ENCODE measurements around the gene GGT5.

The GGT5 gene

DNA sequence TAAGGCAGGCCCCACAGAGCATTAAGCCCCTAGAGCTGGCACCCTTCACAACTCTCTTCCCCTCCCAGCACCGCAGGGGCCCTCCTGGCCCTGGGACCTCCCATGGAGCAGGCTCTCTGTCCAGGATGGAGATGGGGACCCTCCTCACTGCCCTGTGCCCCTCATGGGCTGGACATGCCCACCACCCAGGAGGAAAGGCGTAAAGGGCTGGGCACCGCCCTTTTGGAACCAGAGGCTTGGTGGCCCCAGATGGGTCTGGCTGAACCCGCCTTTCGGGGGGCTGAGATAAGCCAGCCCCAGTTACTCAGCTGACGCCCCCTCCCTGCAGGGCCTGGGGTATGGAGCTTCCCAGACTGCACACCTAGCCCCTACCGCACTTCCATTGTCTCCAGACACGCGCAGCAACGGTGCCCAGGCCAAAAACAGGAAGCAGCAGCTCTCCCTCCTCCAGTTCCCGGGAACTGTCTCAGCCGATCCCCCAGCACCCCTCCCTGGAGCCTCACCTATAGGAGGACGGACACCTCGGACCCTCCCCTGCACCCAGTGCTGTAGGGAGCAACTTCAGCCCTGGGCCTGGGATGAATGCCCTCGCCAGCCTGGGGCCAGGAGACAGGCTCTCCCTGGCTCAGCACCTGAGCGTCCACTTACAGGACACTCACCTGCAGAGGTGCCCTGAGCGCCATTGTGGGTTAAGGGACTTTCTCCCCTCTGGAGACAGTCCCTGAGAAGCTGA is 65.2 kb downstream of the GGT5 start:
- no peak overlapping the region for H3K27ac ChIP-seq (ENCODE audit: low read depth, low read length)
- H3K4me3 ChIP-seq (ENCODE audit: low read depth, low read length), result no peak overlapping the region
- H3K9ac ChIP-seq (ENCODE audit: low read depth, low read length), result no peak overlapping the region
- H3K27me3 ChIP-seq (ENCODE audit: control insufficient read depth, insufficient read depth, low read length), result no peaks in the 10 kb centered on the region
- 0 out of 2 replicates have a peak, but pooled peaks cover 7% of the 10 kb centered on the region for H3K4me1 ChIP-seq (ENCODE audit: control insufficient read depth, insufficient read depth, low read length)
- H3K9me3 ChIP-seq (ENCODE audit: control insufficient read depth, insufficient read depth, low read length), result no peaks in the 10 kb centered on the region
- H3K36me3 ChIP-seq (ENCODE audit: control insufficient read depth, insufficient read depth, low read length), result peaks cover 5% of the 10 kb centered on the region; the same call in 1 of the 2 replicates

DNA sequence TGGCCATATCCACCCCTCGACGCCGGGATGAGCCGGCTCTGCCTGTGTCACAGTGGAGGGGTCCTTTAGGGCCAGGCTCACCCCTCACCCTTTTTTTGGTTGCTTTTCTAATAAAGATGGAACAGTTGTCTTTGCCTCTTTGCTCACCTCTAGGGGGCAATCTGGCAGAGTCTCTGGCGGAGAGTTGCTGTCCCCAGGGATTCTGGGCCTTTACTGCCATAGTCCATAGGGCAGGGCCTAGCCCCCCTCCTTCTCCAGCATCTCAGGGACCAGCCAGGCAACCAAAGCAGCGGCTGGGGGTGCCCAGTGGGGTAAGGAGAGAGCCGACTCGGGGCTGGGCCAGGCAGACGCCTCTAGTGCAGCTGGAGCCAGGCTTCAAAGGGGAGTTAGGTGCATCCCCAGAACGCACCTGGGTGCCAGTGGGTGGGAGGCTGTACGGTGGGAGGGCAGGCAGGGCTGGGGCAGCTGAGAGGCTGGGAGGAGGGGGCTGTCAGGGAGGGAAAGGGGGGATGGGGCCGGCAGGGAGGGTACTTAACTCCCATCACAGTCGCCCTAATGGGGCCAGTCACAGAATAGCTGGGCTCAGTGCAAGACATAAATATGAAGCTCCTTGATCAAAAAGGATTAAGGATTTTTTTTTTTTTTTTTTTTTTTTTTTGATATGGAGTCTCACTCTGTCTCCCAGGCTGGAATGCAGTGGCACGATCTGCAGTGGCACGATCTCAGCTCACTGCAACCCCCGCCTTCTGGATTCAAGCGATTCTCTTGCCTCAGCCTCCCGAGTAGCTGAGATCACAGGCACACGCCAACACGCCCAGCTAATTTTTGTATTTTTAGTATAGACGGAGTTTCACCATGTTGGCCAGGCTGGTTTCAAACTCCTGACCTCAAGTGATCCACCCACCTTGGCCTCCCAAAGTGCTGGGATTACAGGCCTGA is 66.1 kb downstream of the GGT5 start:
- Histone ChIP-seq H3K4me1 (ENCODE audit: control insufficient read depth, insufficient read depth, low read length) (0 out of 2 replicates have a peak, but pooled peaks cover 7% of the 10 kb centered on the region), H3K9me3 (ENCODE audit: control insufficient read depth, insufficient read depth, low read length) (no peaks in the 10 kb centered on the region), H3K36me3 (ENCODE audit: control insufficient read depth, insufficient read depth, low read length) (peaks cover 8% of the 10 kb centered on the region; the same call in 1 of the 2 replicates), H3K27ac (ENCODE audit: low read depth, low read length) (no peak overlapping the region), H3K9ac (ENCODE audit: low read depth, low read length) (no peak overlapping the region), H3K4me3 (ENCODE audit: low read depth, low read length) (no peak overlapping the region), H3K27me3 (ENCODE audit: control insufficient read depth, insufficient read depth, low read length) (no peaks in the 10 kb centered on the region)

DNA sequence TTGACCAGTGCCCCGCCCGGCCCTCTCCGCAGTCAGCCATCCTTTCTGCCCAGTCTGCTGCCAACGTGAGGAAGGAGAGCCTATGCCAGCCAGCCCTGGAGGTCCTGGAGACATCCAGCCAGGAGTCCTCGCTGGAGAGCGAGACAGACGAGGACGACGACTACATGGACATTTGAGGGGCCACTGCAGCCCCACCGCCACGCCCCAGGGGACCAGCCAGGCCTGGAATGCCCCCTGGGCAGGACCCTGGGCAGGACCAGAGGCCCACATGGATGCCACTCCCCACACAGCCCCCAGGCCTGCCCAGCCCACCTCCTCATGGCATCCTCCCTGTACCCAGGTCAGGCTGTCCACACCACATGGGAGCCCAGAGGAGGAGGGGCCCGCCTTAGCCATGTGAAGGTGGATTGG is 66.9 kb downstream of the GGT5 start:
- no peaks in the 10 kb centered on the region for H3K27me3 ChIP-seq (ENCODE audit: control insufficient read depth, insufficient read depth, low read length)
- H3K4me1 ChIP-seq (ENCODE audit: control insufficient read depth, insufficient read depth, low read length), result 0 out of 2 replicates have a peak, but pooled peaks cover 7% of the 10 kb centered on the region
- no peak overlapping the region for H3K27ac ChIP-seq (ENCODE audit: low read depth, low read length)
- H3K9me3 ChIP-seq (ENCODE audit: control insufficient read depth, insufficient read depth, low read length), result no peaks in the 10 kb centered on the region
- no peak overlapping the region for H3K9ac ChIP-seq (ENCODE audit: low read depth, low read length)
- H3K36me3 ChIP-seq (ENCODE audit: control insufficient read depth, insufficient read depth, low read length), result peaks cover 11% of the 10 kb centered on the region
- no peak overlapping the region for H3K4me3 ChIP-seq (ENCODE audit: low read depth, low read length)

DNA sequence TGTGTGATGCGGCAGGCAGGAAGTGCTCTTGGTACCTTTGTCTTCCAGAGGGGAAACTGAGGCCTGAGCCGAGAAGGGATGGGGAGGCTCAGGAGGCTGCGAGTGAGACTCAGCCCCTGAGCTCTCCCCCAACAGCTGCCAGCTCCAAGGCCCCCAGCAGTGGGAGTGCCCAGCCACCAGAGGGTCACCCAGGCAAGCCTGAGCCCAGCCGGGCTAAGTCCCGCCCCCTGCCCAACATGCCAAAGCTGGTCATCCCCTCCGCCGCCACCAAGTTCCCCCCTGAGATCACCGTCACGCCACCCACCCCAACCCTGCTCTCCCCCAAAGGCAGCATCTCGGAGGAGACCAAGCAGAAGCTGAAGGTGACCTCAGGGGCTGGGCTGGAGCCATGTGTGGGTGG is 67.4 kb downstream of the GGT5 start:
- no peaks in the 10 kb centered on the region for H3K27me3 ChIP-seq (ENCODE audit: control insufficient read depth, insufficient read depth, low read length)
- H3K9me3 ChIP-seq (ENCODE audit: control insufficient read depth, insufficient read depth, low read length), result no peaks in the 10 kb centered on the region
- no peak overlapping the region for H3K4me3 ChIP-seq (ENCODE audit: low read depth, low read length)
- no peak overlapping the region for H3K9ac ChIP-seq (ENCODE audit: low read depth, low read length)
- H3K4me1 ChIP-seq (ENCODE audit: control insufficient read depth, insufficient read depth, low read length), result 0 out of 2 replicates have a peak, but pooled peaks cover 7% of the 10 kb centered on the region
- H3K27ac ChIP-seq (ENCODE audit: low read depth, low read length), result no peak overlapping the region
- H3K36me3 ChIP-seq (ENCODE audit: control insufficient read depth, insufficient read depth, low read length), result peaks cover 17% of the 10 kb centered on the region

DNA sequence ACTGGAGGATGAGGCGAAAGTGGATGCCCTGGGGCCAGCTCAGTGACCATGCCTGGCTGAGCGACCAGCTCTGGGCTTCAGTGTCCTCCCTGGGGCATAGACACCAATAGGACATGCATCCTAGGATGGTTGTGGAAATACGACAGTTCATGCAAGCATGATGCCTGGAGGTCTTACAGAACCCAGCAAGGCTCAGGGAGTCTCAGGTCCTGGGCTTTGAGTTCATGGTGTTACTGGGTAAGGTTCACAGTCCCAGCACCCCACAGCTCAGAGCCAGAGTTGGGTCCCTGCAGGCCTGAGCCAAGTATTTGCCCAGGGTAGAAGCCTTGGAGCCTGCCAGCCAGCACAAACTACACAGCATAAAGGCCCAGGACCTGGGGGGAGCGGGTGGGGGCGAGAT is 67.8 kb downstream of the GGT5 start:
- Histone ChIP-seq H3K9ac (ENCODE audit: low read depth, low read length) (no peak overlapping the region), H3K27me3 (ENCODE audit: control insufficient read depth, insufficient read depth, low read length) (no peaks in the 10 kb centered on the region), H3K36me3 (ENCODE audit: control insufficient read depth, insufficient read depth, low read length) (peaks cover 21% of the 10 kb centered on the region), H3K4me1 (ENCODE audit: control insufficient read depth, insufficient read depth, low read length) (0 out of 2 replicates have a peak, but pooled peaks cover 7% of the 10 kb centered on the region), H3K4me3 (ENCODE audit: low read depth, low read length) (no peak overlapping the region), H3K9me3 (ENCODE audit: control insufficient read depth, insufficient read depth, low read length) (no peaks in the 10 kb centered on the region), H3K27ac (ENCODE audit: low read depth, low read length) (no peak overlapping the region)

DNA sequence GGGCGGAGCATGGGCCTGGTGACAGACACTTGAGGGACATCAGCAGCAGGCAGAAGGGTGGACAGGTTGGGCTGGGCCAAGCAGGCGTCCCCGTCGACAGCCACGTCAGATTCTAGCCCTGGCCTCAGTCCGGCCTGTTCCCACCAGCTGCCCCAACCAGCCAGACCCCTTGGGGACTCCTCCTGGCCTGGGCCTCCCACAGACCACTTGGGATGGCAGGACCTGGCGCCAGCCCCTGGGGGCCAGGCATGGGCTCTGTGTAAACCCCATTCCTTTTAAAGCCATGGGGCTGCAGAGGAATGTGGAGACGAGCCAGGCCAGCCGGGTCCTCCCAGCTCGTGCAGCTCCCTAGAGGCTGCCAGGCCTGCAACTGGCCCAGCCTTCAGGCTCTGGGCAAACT is 68.3 kb downstream of the GGT5 start:
- Histone ChIP-seq H3K27ac (ENCODE audit: low read depth, low read length) (no peak overlapping the region), H3K27me3 (ENCODE audit: control insufficient read depth, insufficient read depth, low read length) (no peaks in the 10 kb centered on the region)

DNA sequence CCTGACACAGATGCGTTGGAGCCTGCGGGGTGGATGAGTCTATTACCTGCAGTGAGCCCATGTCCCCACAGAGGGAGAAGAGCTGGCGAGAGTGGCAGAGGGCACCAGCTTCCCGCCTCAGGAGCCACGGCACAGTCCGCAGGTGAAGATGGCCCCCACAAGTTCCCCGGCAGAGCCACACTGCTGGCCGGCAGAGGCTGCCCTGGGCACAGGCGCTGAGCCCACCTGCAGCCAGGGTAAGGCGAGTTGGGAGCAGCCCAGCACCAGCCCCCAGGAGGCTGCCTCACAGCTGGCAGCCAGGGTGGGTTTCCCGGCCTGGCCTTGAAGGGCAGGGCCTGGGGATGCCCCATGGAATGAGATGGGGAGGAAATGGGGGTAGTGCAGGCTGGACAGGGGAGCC is 68.8 kb downstream of the GGT5 start:
- Histone ChIP-seq H3K9ac (ENCODE audit: low read depth, low read length) (no peak overlapping the region), H3K9me3 (ENCODE audit: control insufficient read depth, insufficient read depth, low read length) (no peaks in the 10 kb centered on the region), H3K4me1 (ENCODE audit: control insufficient read depth, insufficient read depth, low read length) (no peaks in the 10 kb centered on the region), H3K27me3 (ENCODE audit: control insufficient read depth, insufficient read depth, low read length) (no peaks in the 10 kb centered on the region), H3K27ac (ENCODE audit: low read depth, low read length) (no peak overlapping the region), H3K4me3 (ENCODE audit: low read depth, low read length) (no peak overlapping the region), H3K36me3 (ENCODE audit: control insufficient read depth, insufficient read depth, low read length) (peaks cover 30% of the 10 kb centered on the region)

More for the DNA sequence above, 68.3 kb downstream of the GGT5 start:
- Histone ChIP-seq H3K4me1 (ENCODE audit: control insufficient read depth, insufficient read depth, low read length) (0 out of 2 replicates have a peak, but pooled peaks cover 3% of the 10 kb centered on the region), H3K36me3 (ENCODE audit: control insufficient read depth, insufficient read depth, low read length) (peaks cover 25% of the 10 kb centered on the region), H3K9me3 (ENCODE audit: control insufficient read depth, insufficient read depth, low read length) (no peaks in the 10 kb centered on the region), H3K9ac (ENCODE audit: low read depth, low read length) (no peak overlapping the region), H3K4me3 (ENCODE audit: low read depth, low read length) (no peak overlapping the region)

DNA sequence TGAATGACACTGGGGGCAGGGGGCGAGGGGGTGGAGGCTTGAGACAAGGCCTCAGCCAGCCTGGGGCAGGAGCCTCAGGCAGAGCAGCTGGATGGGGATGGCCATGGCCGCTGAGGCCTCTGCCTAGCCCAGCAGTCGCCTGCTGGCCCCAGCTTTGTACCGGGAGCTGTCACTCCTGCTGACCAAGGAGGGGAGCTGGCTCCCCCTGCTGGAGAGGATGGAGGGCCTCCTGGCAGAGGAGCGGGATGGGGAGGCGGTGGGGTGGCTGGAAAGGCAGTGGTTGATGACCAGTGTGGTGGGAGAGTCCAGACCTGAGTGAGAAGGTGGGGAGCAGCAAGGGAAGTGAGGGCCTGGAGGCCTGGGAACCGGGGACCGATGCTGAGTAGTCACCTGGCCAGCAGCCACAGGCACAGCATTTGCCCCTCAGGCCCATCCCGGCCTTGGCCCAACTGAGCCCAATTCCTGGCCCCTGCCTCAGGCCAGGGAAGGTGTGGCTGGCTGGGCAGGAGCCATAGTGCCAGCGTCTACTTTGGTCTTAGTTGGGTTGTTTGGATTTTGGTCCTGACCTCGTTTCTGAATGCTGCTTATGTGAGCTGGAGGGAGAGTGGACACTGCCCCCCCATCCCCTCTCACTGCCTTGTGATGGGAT is 69.6 kb downstream of the GGT5 start:
- H3K36me3 ChIP-seq (ENCODE audit: control insufficient read depth, insufficient read depth, low read length), result peaks cover 30% of the 10 kb centered on the region
- H3K4me3 ChIP-seq (ENCODE audit: low read depth, low read length), result no peak overlapping the region
- H3K27me3 ChIP-seq (ENCODE audit: control insufficient read depth, insufficient read depth, low read length), result no peaks in the 10 kb centered on the region
- no peaks in the 10 kb centered on the region for H3K9me3 ChIP-seq (ENCODE audit: control insufficient read depth, insufficient read depth, low read length)
- no peak overlapping the region for H3K27ac ChIP-seq (ENCODE audit: low read depth, low read length)
- H3K9ac ChIP-seq (ENCODE audit: low read depth, low read length), result no peak overlapping the region
- H3K4me1 ChIP-seq (ENCODE audit: control insufficient read depth, insufficient read depth, low read length), result no peaks in the 10 kb centered on the region

DNA sequence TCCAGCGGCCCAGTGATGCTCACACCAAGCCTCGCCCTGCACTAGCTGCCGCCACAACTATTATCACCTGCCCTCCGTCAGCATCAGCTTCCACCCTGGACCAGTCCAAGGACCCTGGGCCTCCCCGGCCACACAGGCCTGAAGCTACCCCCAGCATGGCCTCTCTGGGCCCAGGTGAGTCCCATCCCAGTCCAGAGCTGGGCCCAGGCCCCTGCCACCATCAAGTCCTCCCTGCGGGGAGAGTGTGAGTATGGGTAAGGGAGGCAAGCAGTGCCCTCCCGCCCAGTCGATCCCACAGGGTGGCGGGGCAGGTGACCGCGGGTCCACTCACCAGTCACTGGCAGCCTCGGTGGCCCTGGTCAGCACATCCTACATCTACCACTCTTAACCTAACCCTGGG is 73.1 kb downstream of the GGT5 start:
- Histone ChIP-seq H3K27ac (ENCODE audit: low read depth, low read length) (no peak overlapping the region), H3K4me3 (ENCODE audit: low read depth, low read length) (no peak overlapping the region), H3K4me1 (ENCODE audit: control insufficient read depth, insufficient read depth, low read length) (no peaks in the 10 kb centered on the region), H3K9me3 (ENCODE audit: control insufficient read depth, insufficient read depth, low read length) (no peaks in the 10 kb centered on the region), H3K27me3 (ENCODE audit: control insufficient read depth, insufficient read depth, low read length) (no peaks in the 10 kb centered on the region), H3K9ac (ENCODE audit: low read depth, low read length) (no peak overlapping the region), H3K36me3 (ENCODE audit: control insufficient read depth, insufficient read depth, low read length) (peaks cover 45% of the 10 kb centered on the region)

DNA sequence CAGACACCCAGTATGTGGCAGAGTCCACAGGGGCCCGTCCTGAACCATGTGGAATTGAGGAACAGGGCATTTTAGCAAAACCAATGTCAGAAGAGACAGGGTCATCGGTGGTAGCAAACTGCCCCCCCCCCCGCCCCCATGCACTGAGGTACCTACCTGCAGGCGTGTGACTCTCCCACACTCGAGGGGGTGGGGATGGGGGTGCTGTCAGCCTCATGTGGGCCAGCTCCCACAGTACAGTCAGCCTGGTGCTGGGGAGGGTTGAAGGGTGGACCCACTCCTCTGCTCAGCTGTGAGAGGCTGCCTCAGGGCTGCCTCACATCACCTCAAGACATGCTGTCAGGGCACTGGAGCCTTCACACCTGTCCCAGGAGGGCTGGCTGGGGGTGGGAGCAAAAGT is 74.2 kb downstream of the GGT5 start:
- Histone ChIP-seq H3K27ac (ENCODE audit: low read depth, low read length) (no peak overlapping the region), H3K36me3 (ENCODE audit: control insufficient read depth, insufficient read depth, low read length) (peaks cover 53% of the 10 kb centered on the region), H3K9ac (ENCODE audit: low read depth, low read length) (no peak overlapping the region), H3K4me1 (ENCODE audit: control insufficient read depth, insufficient read depth, low read length) (no peaks in the 10 kb centered on the region), H3K4me3 (ENCODE audit: low read depth, low read length) (no peak overlapping the region), H3K27me3 (ENCODE audit: control insufficient read depth, insufficient read depth, low read length) (no peaks in the 10 kb centered on the region), H3K9me3 (ENCODE audit: control insufficient read depth, insufficient read depth, low read length) (no peaks in the 10 kb centered on the region)
